Amniotic stem cell (primary cell): ENCODE results near the gene UROD.
"Not testable (repeated sequence)": the region's sequence is repeated elsewhere in the genome, so short reads cannot be mapped to it uniquely, and the experiment has no call there.

Source experiments
- DNase-seq: peaks from one replicate; lab custom pipeline; 2025; lab: John Stamatoyannopoulos, UW

Gene UROD

DNA sequence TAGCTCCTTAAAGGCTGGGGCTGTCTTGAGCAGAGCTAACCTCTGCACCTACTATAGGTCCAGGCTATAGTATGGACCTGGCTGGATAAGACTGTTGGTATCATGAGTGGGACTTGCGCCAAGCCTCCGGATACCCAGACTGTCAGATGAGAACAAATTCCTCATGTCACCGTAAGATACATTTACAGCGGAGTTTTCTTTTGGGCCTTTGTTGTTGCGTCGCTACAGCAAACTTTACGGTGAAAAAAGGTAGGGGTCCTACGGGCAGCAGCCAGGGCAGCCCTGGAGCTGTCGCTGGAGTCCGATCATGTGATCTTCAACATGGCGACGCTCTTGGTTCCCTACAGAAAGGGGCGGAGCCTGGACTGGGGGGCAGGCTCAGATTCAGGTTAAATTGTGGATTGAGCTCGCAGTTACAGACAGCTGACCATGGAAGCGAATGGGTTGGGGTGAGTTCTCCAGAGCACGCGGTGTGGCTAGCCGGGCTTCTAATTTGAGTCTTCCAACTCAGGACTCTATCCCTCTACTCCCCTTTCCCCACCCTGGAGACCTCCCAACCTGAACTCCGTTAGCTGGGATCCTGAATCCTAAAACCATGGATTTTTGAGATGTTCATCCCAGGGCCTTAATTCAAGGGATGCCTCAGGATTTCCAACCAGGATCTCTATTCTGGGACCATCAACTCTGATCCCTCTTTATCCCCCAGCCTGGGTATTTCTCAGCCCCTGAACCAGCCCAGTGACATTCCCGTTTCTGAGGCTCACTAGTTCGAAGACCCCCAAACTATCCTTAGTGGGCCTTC, at the start of gene UROD:
Gene UROD, plus strand, starts transcription at position 418 of the 802 bp plus-strand sequence. Its CDS starts 12 bp downstream, at position 430.
- DNase-seq: peak; percentile 94

DNA sequence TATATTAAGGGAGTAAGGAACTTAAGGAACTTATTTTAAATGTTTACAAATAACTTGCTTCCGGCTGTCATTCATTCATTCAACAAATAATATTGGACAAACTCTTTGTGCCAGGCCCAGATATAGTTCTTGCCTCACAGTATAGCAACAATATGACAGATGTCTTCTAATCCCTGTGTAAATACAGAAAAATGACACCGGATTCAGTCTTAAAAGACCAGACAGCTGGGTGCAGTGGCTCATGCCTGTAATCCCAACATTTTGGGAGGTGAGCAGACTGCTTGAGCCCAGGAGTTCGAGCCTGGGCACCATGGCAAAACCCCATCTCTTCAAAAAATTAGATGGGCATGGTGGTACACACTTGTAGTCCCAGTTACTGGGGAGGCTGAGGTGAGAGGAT, 49.3 kb upstream of the UROD start:
- no peak for DNase-seq

DNA sequence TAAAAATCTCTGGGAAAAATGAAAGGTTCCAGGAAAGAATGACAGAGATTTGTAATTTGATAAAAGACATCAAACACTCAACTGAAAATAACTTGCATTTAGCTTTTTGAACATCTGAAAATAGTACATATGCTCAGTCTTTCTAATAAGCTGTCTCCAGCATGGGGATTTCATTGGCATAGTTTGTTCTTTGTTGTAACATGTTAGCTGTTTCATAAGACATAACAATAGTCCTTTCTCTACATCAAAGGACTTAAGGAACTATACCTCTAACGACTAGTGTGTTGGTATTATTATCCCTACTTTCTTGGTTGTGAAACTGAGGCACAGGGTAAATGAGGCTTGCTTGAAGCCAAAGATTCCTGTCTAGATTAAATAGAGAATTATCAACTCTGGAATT, 47.7 kb upstream of the UROD start:
- DNase-seq: no peak

DNA sequence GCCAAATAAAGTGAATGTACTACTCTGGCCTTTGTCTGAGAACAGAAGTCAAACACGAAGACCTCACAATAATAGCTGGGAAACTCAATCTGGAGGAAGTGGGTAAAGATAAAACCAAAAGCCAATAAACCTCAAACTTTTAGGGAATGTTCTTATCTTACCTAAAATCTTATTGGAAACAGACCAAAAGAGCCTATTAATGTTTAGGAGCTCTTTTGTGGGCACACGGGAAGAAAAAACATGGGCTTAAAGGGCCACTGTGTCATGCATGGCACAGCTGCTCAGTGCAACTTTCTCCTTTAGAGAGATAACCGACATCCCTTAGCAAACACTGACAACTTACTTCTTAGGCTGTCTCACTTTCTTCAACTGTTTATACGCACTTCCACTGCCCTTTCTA, 41.7 kb upstream of the UROD start:
- DNase-seq: no peak

DNA sequence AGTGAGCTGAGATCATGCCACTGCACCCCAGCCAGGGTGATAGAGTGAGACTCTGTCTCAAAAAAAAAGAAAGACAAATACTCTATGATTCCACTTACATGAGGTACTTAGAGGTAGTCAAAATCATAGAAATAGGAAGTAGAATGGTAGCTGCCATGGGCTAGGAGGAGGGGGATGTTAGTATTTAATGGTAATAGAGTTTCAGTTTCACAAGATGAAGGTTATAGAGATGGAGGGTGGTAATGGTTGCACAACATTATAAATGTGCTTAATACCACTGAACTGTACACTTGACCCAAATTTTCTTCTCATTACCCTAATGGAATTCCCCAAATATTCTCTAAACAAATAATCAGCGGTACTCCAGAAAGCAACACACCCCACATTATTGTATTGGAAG, 38.4 kb upstream of the UROD start:
- DNase-seq: no peak

- DNase-seq: no peak
These were observed 35.8 kb upstream of the UROD start for GRCh38 chr1:44976252-44976651.

DNA sequence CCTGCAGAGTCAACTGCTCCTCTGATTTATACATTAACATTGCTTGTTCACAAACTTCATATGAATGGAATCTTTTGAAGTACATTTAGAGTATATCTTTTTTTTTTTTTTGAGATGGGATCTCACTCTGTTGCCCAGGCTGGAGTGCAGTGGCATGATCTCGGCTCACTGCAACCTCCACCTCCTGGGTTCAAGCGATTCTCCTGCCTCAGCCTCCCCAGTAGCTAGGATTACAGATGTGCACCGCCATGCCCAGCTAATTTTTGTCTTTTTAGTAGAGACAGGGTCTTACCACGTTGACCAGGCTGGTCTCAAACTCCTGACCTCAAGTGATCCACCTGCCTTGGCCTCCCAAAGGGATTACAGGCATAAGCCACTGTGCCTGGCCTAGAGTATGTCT, 34.7 kb upstream of the UROD start:
- not testable (repeated sequence) for DNase-seq

DNA sequence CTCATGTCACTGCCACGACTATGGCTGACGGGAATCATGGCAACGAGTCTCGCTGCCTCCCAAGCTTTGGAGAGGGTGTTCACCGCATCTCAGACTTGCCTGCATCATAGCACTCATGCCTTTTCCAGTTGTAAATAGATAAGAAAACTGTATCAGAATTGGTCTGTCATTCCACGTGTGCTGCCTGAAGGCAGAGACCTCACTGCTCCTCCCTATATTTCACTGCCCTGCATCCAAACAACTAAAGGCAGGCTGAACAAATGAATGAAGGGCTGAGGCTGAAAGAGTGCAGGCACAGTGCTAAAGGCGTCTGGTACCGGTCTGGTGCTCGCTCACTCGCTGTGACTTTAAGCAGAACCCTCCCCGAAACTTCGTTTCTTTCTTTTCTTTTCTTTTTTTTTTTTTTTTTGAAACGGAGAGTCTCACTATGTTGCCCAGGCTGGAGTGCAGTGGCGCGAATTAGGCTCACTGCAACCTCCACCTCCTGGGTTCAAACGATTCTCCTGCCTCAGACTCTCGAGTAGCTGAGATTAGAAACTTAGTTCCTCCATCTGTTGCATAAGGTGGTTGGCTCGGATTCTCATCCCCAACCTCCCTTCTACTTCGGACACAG, 26.2 kb upstream of the UROD start:
- no peak for DNase-seq

DNA sequence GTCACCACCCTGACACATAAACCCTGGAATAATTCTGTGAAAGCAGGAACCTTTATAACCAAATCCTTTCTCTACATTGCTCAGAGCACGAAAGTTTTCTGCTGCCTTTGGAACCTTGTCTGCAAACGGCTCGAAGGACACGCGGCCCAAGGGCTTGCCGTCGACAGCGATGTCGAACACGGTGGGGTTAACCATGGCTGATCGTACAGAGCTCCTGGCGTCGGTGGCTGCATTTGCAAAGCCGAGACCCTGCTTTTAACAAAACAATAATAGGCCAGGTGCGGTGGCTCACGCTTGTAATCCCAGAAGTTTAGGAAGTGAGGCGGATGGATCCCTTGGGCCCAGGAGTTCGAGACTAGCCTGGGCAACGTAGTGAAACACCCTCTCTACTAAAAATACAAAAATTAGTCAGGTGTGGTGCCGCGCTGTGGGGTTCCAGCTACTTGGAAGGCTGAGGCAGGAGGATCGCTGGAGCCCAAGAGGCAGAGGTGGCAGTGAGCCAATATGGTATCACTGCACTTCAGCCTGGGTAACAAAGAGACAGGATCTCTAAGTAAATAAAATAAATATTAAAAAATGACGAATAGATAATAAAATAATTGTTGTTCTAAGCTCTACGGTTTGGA, 23.4 kb upstream of the UROD start:
- no peak for DNase-seq

DNA sequence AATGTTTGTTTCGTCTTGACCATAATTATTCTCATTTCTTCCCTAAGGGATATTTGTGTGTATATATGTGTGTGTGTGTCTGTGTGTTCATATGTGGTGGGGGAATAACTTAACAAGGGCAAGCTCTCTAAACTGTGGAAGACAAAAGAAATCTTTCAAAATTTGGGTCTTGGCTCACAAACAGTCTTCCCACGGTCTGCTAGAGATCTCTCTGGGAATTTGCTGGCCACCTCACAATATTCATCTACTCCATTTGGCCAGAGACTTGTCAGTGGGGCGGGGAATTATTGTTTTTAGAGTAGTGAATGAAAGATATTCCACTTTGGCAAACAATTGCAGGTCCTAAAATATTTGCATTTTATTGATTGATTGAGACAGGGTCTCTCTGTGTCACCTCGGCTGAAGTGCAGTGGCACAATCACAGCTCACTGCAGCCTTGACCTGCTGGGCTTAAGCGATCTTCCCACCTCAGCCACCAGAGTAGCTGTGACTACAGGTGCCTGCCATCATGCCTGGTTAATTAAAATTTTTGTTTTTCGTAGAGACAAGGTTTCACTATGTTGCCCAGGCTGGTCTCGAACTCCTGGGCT, 17.6 kb upstream of the UROD start:
- DNase-seq: no peak

DNA sequence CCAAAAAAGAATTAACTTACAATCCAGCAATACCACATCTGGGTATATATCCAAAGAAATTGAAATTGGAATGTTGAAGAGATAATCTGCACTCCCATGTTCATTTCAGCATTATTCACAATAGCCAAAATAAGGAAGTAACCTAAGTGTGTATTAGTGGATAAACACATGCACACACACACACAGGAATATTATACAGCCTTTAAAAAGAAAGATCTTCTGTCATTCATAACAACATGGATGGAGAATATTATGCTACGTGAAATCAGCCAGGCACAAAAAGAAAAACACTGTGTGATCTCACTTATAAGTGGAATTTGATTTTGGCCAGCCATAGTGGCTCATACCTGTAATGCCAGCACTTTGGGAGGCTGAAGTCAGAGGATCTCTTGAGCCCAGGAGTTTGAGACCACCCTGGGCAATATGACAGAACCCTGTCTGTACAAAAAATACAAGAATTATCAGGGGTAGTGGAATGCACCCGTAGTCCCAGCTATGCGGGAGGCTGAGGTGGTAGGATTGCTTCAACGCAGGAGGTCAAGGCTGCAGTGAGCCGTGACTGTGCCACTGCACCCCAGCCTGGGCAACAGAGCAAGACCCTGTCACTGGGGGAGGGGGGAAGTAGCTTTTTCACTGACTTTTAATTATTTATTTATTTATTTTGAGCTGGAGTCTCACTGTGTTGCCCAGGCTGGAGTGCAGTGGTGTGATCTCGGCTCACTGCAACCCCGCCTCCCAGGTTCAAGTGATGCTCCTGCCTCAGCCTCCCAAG, 16.4 kb upstream of the UROD start:
- no peak for DNase-seq

GRCh38 chr1:44999232-44999631, 12.8 kb upstream of the UROD start:
- no peak for DNase-seq

DNA sequence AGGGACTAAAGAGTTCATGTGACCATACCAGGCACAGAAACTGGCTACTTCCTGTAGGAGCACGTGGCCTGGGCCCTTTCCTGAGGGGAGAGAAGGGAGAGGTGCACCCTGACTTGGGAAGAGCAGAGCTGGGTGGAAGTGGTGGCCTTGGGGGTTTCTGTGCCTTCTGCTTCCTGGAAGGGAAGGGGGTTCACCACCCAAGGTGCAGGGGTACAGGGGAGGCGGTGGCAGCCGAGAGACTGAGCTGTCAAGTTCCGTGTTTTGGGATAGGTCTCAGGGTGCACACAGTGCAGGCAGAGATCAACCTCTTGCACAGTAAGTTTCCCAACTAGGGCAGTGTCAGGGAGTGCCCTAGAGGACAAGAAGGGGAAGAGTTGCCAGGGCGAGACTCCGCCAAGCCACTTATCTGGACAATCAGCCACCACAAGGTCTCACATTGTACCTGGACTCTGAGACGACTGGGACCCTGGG, 11.0 kb upstream of the UROD start:
- no peak for DNase-seq

- not testable (repeated sequence) for DNase-seq
These were observed 10.5 kb upstream of the UROD start for GRCh38 chr1:45001576-45001975.

- no peak for DNase-seq
These were observed 9.1 kb upstream of the UROD start for GRCh38 chr1:45002650-45003645.

- DNase-seq: no peak
These were observed 8.3 kb upstream of the UROD start for GRCh38 chr1:45003741-45004140.

DNA sequence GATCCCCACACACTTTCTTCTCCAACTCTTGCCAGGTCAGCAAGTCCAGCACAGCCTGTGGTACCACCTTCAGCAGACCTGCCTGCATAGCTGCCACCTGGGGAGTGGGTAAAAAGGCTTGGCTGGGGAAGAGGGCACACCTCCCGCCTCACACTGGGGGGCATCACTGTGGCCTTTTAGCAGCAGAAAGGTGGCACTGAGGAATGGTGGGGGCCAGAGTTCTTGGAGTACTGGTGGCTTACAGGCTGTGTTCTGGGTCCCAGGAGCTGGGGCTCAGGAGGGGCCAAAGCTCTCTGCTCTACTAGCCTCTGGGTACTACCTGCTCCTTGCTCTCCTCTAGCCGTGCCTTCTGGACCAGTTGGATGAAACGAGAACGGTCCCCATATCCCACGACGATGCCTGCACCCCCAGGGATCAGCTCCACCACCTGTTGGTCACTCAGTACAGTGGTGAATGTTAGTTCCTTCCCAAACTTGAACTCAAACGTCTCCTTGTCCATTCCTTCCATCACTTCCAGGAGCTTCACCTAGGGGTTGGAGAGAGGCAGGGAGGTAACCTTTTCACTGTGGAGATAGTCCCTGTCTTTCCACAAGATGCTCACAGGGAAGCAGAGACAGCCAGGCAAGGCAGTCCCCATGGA, 7.7 kb upstream of the UROD start:
- DNase-seq: no peak

DNA sequence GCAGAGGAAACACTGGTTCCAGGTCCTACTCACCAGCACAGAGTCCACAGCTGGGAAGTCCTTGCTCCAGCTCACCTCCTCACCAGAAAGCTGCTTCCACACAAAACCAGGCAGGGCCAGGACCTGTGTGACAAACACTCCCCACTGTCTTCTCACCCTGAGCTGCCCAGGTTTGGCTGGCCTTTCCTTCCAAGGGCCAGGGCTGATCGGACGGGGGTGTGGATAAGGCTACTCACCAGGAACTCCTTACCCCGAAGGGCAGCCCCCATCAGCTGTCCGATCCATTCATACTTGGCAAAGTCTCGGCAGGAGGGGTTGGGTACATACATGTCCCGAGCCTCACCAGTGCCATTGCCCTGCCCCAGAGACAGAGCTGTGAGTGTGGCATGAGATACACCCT, 6.3 kb upstream of the UROD start:
- DNase-seq: no peak

GRCh38 chr1:45007311-45007710, 4.7 kb upstream of the UROD start:
- no peak for DNase-seq

DNA sequence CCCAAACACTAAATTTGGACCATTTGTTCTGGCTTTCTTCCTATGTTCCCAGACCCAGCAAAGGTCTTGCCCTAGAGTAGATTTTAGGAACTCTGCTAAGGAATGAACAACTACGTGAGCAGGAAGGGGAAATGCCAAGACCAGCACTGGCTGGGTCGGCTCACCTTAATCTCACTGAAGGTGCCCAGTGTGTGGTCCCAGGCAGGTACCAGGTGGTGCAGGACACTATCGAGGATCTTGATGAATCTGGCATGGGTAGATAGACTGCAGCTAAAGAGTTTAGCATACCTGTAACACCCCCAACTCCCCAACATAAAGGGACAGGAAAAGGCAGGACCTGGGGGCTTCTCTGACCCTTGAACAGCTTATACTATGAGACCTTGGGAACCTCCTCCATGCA, 4.0 kb upstream of the UROD start:
- no peak for DNase-seq
